Measurements from ENCODE around the gene NAIP.
"Not testable (repeated sequence)": the region's sequence is repeated elsewhere in the genome, so short reads cannot be mapped to it uniquely, and the experiment has no call there.

NAIP gene, protein sequence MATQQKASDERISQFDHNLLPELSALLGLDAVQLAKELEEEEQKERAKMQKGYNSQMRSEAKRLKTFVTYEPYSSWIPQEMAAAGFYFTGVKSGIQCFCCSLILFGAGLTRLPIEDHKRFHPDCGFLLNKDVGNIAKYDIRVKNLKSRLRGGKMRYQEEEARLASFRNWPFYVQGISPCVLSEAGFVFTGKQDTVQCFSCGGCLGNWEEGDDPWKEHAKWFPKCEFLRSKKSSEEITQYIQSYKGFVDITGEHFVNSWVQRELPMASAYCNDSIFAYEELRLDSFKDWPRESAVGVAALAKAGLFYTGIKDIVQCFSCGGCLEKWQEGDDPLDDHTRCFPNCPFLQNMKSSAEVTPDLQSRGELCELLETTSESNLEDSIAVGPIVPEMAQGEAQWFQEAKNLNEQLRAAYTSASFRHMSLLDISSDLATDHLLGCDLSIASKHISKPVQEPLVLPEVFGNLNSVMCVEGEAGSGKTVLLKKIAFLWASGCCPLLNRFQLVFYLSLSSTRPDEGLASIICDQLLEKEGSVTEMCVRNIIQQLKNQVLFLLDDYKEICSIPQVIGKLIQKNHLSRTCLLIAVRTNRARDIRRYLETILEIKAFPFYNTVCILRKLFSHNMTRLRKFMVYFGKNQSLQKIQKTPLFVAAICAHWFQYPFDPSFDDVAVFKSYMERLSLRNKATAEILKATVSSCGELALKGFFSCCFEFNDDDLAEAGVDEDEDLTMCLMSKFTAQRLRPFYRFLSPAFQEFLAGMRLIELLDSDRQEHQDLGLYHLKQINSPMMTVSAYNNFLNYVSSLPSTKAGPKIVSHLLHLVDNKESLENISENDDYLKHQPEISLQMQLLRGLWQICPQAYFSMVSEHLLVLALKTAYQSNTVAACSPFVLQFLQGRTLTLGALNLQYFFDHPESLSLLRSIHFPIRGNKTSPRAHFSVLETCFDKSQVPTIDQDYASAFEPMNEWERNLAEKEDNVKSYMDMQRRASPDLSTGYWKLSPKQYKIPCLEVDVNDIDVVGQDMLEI (N-terminal part only)

DNA sequence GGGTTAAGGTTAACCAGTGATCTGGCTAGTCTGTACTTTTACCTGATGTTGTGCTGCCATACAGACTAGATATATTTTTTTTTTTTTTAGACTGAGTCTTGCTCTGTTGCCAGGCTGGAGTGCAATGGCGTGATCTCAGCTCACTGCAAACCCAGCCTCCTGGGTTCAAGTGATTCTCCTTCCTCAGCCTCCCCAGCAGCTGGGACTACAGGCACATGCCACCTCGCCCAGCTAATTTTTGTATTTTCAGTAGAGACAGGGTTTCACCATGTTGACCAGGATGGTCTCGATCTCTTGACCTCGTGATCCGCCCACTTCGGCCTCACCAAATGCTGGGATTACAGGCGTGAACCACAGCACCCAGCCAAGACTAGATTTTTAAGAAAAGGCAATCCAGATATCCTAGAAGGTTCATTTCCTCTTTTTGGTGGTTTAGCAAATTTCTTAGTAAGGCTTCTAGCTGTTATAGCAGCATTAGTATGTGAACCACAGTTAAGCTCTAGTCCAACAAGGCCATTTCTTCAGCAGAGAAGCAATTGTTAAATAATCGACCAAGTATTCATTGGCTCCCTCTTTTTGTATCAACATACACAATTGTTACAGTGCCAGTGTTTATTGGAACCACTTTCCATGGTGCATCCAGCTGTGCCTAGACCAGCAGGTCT, at the start of gene NAIP:
Gene NAIP, minus strand, starts transcription at position 51 of the 665 bp plus-strand sequence. CDS start 12,424 bp downstream, outside the sequence.
- not testable (repeated sequence) for H3K9me3 ChIP-seq (ENCODE audit: control insufficient read depth, low read length); H3K4me1 ChIP-seq (ENCODE audit: control insufficient read depth, insufficient read depth, low read length); H3K27me3 ChIP-seq (ENCODE audit: control insufficient read depth, insufficient read depth, low read length); H3K4me3 ChIP-seq (ENCODE audit: low read length); H3K36me3 ChIP-seq (ENCODE audit: control insufficient read depth, insufficient read depth, low read length); H3K9ac ChIP-seq (ENCODE audit: low read length)

DNA sequence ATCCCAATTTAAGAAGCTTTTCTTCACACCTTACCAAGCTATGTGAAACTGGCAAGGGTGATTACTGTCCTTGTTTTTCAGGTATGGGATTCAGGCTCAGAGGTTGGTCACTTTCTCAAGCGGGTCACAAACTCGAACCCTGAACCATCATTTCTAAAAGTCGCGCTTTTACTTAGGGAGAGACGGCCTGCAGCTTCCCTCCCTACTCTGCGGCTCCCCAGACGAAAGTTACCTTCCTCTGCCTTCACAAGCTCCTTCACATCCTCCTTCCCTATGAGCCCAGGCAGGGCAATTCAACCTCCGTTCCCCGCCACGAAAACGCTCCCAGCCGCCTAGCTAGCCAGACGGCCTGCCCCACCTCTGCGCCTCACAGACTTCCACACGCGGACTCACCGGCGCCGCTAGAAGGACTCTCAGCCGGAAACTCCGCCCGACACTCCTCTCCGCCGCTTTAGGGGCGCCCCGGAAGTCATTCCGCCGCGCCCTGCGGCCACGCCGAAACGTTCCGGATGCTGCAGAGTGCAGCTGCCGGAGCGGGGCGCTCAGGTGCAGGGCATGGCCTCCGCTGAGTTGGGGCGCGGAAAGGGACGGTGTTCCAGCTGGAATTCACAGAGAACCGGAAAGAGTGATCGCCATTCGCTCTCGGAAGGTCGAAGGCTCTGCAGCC, 42.3 kb upstream of the NAIP start, which contains the start of gene GTF2H2:
Gene GTF2H2, minus strand, starts transcription at position 415 of the 667 bp plus-strand sequence. CDS start 4,913 bp downstream, outside the sequence.
- H3K4me1 ChIP-seq (ENCODE audit: control insufficient read depth, insufficient read depth, low read length); H3K9me3 ChIP-seq (ENCODE audit: control insufficient read depth, low read length); H3K36me3 ChIP-seq (ENCODE audit: control insufficient read depth, insufficient read depth, low read length); H3K4me3 ChIP-seq (ENCODE audit: low read length); H3K27me3 ChIP-seq (ENCODE audit: control insufficient read depth, insufficient read depth, low read length); H3K9ac ChIP-seq (ENCODE audit: low read length): not testable (repeated sequence)

DNA sequence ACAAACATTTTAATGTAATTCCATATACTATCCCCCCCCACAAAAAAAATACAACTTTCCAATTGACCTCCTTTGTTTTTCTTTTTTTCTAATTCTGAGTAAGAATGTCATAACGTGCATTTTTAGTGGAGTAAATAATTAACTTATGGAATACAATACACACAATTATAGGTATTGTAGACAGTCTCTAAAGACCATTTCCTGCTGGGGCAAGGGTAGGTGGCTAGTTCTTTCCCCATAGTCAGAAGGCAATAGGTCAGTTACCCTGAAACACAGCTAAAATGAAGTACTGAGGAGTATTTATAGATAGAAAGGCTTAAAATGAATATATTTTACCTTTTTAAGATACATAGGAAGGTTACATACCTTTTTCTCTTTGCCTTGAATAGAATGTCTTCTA, 36.2 kb upstream of the NAIP start:
- H3K4me1 ChIP-seq (ENCODE audit: control insufficient read depth, insufficient read depth, low read length); H3K27me3 ChIP-seq (ENCODE audit: control insufficient read depth, insufficient read depth, low read length); H3K4me3 ChIP-seq (ENCODE audit: low read length); H3K36me3 ChIP-seq (ENCODE audit: control insufficient read depth, insufficient read depth, low read length); H3K9me3 ChIP-seq (ENCODE audit: control insufficient read depth, low read length); H3K9ac ChIP-seq (ENCODE audit: low read length): not testable (repeated sequence)

DNA sequence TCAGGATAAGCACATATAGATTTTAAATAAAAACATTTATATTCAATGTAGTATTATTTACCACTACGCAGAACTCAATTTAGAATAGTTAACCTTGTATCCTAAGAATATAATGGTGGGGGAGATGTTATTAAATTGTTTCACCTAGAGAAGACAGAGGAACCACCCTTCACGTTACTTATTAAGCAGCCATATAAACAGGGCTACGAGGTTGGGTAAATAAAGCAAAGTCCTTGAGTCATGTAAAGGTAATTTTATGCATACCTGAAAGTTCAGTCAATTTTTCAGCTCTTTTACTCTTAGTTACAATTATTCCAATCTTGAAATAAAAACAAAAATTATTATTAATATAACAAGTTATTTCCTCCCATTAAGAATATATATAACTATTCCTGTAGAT, 34.3 kb upstream of the NAIP start:
- H3K9me3 ChIP-seq (ENCODE audit: control insufficient read depth, low read length); H3K4me3 ChIP-seq (ENCODE audit: low read length); H3K4me1 ChIP-seq (ENCODE audit: control insufficient read depth, insufficient read depth, low read length); H3K9ac ChIP-seq (ENCODE audit: low read length); H3K36me3 ChIP-seq (ENCODE audit: control insufficient read depth, insufficient read depth, low read length); H3K27me3 ChIP-seq (ENCODE audit: control insufficient read depth, insufficient read depth, low read length): not testable (repeated sequence)

DNA sequence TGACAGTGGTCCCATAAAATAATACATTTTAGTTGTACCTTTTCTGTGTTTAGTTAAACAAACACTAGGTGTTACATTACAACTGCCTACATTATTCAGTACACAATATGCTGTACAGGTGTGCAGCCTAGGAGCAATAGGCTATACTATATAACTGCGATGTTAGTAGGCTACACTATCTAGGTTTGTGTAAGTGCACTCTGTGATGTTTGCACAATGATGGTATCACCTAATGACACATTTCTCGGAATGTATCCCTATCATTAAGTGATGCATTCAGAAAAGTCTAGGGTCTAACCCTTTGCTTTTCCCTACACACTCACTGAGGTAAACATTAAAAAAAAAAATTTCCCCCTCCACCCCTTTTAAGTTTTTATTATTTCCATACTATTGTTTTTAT, 19.7 kb upstream of the NAIP start:
- not testable (repeated sequence) for H3K4me3 ChIP-seq (ENCODE audit: low read length); H3K36me3 ChIP-seq (ENCODE audit: control insufficient read depth, insufficient read depth, low read length); H3K9ac ChIP-seq (ENCODE audit: low read length); H3K9me3 ChIP-seq (ENCODE audit: control insufficient read depth, low read length); H3K4me1 ChIP-seq (ENCODE audit: control insufficient read depth, insufficient read depth, low read length); H3K27me3 ChIP-seq (ENCODE audit: control insufficient read depth, insufficient read depth, low read length)

DNA sequence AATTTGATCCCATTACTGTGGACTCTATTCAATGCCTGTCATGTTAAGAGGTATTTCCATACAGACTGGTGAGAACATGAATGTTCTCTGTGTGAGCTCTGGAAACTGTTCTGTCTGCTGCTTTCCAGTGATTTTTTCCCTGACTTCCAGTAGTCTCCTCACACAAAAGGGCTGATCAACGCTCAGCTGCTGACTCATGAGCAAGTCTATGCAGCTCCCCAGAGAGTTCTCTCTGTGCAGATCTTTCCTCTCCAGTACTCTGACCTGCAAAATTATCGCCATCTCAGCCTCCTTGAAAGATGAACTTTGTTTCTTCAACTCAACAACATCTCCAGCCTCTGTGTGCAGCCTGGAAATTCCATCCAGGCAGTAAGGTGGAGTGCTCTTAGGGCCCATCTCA, 19.0 kb upstream of the NAIP start:
- not testable (repeated sequence) for H3K4me3 ChIP-seq (ENCODE audit: low read length); H3K27me3 ChIP-seq (ENCODE audit: control insufficient read depth, insufficient read depth, low read length); H3K9ac ChIP-seq (ENCODE audit: low read length); H3K4me1 ChIP-seq (ENCODE audit: control insufficient read depth, insufficient read depth, low read length); H3K9me3 ChIP-seq (ENCODE audit: control insufficient read depth, low read length); H3K36me3 ChIP-seq (ENCODE audit: control insufficient read depth, insufficient read depth, low read length)

DNA sequence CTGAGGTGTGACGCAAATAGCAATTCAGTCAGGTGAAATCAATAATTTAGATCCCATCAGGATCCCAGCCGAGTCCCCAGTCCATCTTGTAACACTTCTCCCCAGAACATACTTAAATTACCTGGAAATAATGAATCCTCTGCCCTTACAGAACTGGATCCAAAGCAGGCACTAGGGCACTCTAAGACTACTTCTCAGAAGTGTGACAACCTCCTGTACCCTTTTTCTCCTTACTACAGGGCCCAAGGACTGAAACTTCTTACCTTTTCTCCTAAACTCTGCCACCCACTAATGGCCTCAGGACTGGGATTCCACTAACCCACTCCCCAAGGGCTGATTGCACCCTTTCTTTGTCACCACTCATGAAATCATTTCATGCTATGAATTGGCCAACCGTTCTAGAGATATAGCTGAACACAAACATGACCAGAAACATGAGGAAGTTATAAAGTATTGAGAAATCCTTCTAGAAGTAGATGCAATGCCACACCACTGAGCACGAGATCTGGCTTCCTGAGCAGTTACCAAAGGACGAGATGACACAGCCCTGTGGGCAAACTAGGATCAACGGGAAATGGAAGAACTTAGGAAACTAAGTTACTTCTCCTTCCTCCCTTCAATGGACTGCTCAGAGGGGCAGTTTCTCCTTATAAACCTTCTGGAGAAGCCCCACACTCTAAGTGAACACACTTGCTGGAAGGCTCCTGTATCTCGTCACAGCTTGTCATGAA, 6.1 kb upstream of the NAIP start:
- H3K36me3 ChIP-seq (ENCODE audit: control insufficient read depth, insufficient read depth, low read length); H3K4me1 ChIP-seq (ENCODE audit: control insufficient read depth, insufficient read depth, low read length); H3K27me3 ChIP-seq (ENCODE audit: control insufficient read depth, insufficient read depth, low read length); H3K9ac ChIP-seq (ENCODE audit: low read length); H3K4me3 ChIP-seq (ENCODE audit: low read length); H3K9me3 ChIP-seq (ENCODE audit: control insufficient read depth, low read length): not testable (repeated sequence)

DNA sequence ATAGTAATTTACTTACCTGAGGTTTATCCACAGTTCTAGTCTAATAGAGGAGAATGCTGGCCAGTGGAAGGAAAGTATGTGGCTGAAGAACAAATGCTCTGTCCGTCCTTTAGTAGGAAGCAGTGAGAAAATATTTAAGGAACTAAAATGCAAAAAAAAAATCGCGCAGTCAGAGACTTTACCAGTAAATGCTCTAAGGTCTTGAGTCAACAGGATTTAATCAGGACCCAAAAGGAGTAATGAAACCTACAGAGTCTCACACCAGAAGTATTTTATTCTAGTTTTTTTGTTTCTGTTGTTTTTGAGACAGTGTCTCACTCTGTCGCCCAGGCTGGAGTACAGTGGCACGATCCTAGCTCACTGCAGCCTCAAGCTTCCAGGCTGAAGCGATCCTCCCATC, 4.5 kb downstream of the NAIP start:
- not testable (repeated sequence) for H3K27me3 ChIP-seq (ENCODE audit: control insufficient read depth, insufficient read depth, low read length); H3K9ac ChIP-seq (ENCODE audit: low read length); H3K36me3 ChIP-seq (ENCODE audit: control insufficient read depth, insufficient read depth, low read length); H3K4me3 ChIP-seq (ENCODE audit: low read length); H3K4me1 ChIP-seq (ENCODE audit: control insufficient read depth, insufficient read depth, low read length); H3K9me3 ChIP-seq (ENCODE audit: control insufficient read depth, low read length)

DNA sequence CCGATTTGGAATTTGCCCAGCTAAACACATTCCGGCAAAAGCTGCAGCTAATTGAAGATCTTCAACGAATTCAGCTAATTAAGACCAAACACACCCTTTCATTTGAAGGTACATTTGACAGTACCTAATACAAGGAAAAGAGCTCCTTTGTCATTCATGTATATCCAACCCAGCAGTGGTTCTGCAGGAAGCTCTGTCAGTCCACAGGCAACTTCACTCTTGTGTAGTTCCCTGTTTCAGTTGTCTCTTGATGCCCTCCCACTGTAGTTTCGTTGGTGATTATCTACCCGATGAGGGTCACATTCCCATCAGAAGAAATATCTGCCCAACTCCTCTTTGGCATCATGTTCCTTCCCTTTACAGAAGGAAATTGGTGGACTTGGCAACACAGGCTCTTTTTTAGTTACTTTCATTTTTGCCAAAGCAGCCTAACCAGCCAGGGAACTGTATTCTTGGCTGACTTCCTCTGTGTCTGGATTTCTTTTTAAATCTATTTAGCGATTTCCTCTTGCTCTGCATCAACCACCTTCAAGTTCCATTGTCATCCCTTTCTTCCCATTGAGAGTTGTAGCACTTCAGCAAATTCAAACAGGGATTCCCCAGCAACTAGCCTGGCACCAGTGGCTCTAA, 6.6 kb downstream of the NAIP start:
- H3K36me3 ChIP-seq (ENCODE audit: control insufficient read depth, insufficient read depth, low read length); H3K4me3 ChIP-seq (ENCODE audit: low read length); H3K9me3 ChIP-seq (ENCODE audit: control insufficient read depth, low read length); H3K9ac ChIP-seq (ENCODE audit: low read length); H3K4me1 ChIP-seq (ENCODE audit: control insufficient read depth, insufficient read depth, low read length); H3K27me3 ChIP-seq (ENCODE audit: control insufficient read depth, insufficient read depth, low read length): not testable (repeated sequence)

DNA sequence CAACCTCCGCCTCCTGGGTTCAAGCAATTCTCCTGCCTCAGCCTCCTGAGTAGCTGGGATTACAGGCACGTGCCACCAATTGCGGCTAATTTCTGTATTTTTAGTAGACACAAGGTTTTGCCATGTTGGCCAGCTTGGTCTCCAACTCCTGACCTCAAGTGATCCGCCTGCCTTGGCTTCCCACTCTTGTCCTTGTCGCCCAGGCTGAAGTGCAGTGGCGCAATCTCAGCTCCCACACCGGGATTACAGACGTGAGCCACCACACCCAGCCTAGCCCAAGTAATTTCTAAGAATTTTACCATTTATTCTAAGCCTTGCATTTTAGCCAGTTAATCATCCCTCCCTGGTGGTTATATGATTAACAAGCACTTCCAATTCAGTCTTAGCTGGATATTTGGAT, 11.0 kb downstream of the NAIP start:
- H3K9me3 ChIP-seq (ENCODE audit: control insufficient read depth, low read length): no peaks in the 10 kb centered on the region
- no peak overlapping the region for H3K9ac ChIP-seq (ENCODE audit: low read length)
- H3K27me3 ChIP-seq (ENCODE audit: control insufficient read depth, insufficient read depth, low read length): no peaks in the 10 kb centered on the region
- H3K4me3 ChIP-seq (ENCODE audit: low read length): no peak overlapping the region
- no peaks in the 10 kb centered on the region for H3K36me3 ChIP-seq (ENCODE audit: control insufficient read depth, insufficient read depth, low read length)
- H3K4me1 ChIP-seq (ENCODE audit: control insufficient read depth, insufficient read depth, low read length): no peaks in the 10 kb centered on the region

DNA sequence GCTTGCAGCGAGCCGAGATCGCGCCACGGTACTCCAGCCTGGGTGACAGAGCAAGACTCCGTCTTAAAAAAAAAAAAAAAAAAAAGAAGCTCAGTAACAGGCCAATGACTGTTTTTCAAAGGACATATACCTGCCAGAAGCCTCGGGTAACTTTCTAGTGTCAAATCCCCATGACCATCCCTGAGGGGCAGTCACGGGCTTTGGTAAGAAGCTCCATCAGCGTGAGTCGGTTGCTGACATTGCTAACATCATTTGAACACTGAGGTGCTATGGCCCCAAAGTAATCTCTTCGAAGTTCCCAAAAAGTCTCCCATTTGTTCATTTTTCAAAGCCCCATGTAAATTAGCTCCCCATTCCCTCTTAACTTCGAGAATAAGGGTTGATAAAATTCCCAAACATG, 11.6 kb downstream of the NAIP start:
- Histone ChIP-seq H3K9me3 (ENCODE audit: control insufficient read depth, low read length) (no peaks in the 10 kb centered on the region), H3K27me3 (ENCODE audit: control insufficient read depth, insufficient read depth, low read length) (no peaks in the 10 kb centered on the region), H3K9ac (ENCODE audit: low read length) (no peak overlapping the region), H3K4me3 (ENCODE audit: low read length) (no peak overlapping the region), H3K36me3 (ENCODE audit: control insufficient read depth, insufficient read depth, low read length) (no peaks in the 10 kb centered on the region), H3K4me1 (ENCODE audit: control insufficient read depth, insufficient read depth, low read length) (no peaks in the 10 kb centered on the region)

Data from mucosa of stomach (tissue), 1 donor.